Mucosa of descending colon (tissue), 3 donors: ENCODE data around the gene PRSS33. TPM values are rescaled to one million over a fixed set of nuclear protein-coding genes. Genes with fewer than 3 reads are reported as not detected.
A peak's percentile ranks its signal among the peaks of the same experiment; 100 is the strongest.

Experiments used
- ATAC-seq: fragments of 200-7000 bp; cut with Tn5 transposase; one replicate; pipeline ENCODE4 v1.9.1; 2020; ENCODE audit warnings: mild to moderate bottlenecking, moderate library complexity
- DNase-seq, 3 donors: peaks; one replicate each; pipeline ENCODE4 v3.0.0-alpha.2; 2020
- H3K36me3 ChIP-seq: fragments of 200-600 bp; one replicate; pipeline ENCODE4 v1.8.0; 2021; ENCODE audit warnings: low read depth, mild to moderate bottlenecking
- H3K4me1 ChIP-seq: fragments of 200-600 bp; one replicate; pipeline ENCODE4 v1.8.0; 2021; ENCODE audit warnings: low read depth, mild to moderate bottlenecking
- H3K4me3 ChIP-seq: fragments of 200-600 bp; one replicate; pipeline ENCODE4 v1.8.0; 2021; ENCODE audit warnings: mild to moderate bottlenecking
- H3K9me3 ChIP-seq: fragments of 200-600 bp; one replicate; pipeline ENCODE4 v1.8.0; 2021; ENCODE audit warnings: mild to moderate bottlenecking
- intact Hi-C, 2 donors: fragments of 100-400 bp; cut with DNase I in 1 of 2; cut with micrococcal nuclease in 1 of 2; formaldehyde crosslinking; loops; one replicate each; pipeline versions ENCODE4 v1.11.0 to v1.11.1; 2022; cut with DNase I, micrococcal nuclease
- total RNA-seq, 3 donors: library from RNA; stranded (reverse); fragmentation: NEBNext Ultra II Directional in 2 of 3; extraction: Animal tissue kit (Norgen Biotek cat#: 25700) in 2 of 3; gene quantifications; one replicate each; pipeline versions ENCODE4 v1.2.1 to v1.2.4, GENCODE V29; 2021 to 2023
- TF ChIP-seq, protein P1 (sequence below): fragments of 200-600 bp; IDR thresholded peaks from one replicate; pipeline ENCODE4 v1.8.0; 2022; ENCODE audit warnings: antibody characterized with exemption, mild to moderate bottlenecking
- donor health status: DM: no; HTN: no; CAD: no; lungs with moderate emphysema.
- donor health status: DM: no; HTN: no; CAD: no.
- donor health status: DM: no; HTN: yes; CAD: no.

The PRSS33 gene
- total RNA-seq, 3 donors from 2014 or later = not detected

DNA sequence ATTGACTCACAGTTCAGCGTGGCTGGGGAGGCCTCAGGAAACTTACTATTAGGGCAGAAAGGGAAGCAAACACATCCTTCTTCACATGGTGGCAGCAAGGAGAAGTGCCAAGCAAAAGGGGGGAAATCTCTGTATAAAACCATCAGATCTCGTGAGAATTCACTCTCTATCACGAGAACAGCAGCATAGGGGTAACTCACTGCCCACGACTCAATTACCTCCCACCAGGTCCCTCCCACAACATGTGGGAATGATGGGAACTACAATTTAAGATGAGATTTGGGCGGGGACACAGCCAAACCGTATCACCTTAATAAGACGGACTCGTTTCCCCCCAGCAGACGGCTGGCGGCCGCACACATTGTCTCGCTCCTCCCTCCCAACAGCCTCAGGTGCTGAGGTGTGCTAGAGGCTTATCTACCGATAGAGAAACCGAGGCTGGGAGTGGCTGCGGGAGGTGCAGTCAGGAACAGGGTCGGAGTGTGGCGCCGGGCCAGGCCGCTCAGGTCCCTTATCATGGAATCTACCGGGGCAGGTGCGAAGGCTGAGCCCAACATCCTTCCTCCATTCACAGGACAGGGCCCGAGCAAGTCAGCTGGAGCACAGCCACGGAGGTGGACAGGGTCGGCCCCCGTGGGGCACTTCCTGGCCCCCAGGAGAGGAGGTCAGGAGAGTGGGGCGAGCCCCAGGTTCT, 37.8 kb upstream of the PRSS33 start:
- peak in 1 of 3 donors; percentile 17 for DNase-seq
- H3K4me3 ChIP-seq = no peak overlapping the region

DNA sequence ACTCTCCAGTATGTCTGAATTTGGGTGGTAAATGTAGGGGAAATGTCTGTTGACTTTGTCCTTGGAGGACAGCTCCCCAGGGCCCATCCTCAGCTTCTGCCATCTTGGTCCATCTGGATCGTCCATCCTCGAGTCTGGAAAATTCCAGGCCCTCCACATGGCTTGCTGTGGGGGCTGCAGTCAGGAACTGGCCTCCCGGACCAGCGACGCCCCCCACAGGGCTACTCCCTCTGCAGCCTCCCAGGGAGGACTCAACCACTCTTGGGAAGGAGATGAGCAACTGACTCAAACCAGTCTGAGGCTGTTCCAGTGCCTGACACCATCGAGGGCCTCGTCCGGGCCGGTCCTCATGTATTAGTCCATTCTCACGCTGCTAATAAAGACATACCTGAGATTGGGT, 37.3 kb upstream of the PRSS33 start:
- intact Hi-C loops = no loop called here
- DNase-seq = peak in 1 of 3 donors; percentile 8

More for the DNA sequence above, 37.8 kb upstream of the PRSS33 start:
- H3K9me3 ChIP-seq = no peaks in the 10 kb centered on the region
- no peak for ATAC-seq
- H3K4me1 ChIP-seq = peaks cover 11% of the 10 kb centered on the region
- no peaks in the 10 kb centered on the region for H3K36me3 ChIP-seq
- intact Hi-C loops = no loop called here
- TF ChIP-seq, protein P1, sequence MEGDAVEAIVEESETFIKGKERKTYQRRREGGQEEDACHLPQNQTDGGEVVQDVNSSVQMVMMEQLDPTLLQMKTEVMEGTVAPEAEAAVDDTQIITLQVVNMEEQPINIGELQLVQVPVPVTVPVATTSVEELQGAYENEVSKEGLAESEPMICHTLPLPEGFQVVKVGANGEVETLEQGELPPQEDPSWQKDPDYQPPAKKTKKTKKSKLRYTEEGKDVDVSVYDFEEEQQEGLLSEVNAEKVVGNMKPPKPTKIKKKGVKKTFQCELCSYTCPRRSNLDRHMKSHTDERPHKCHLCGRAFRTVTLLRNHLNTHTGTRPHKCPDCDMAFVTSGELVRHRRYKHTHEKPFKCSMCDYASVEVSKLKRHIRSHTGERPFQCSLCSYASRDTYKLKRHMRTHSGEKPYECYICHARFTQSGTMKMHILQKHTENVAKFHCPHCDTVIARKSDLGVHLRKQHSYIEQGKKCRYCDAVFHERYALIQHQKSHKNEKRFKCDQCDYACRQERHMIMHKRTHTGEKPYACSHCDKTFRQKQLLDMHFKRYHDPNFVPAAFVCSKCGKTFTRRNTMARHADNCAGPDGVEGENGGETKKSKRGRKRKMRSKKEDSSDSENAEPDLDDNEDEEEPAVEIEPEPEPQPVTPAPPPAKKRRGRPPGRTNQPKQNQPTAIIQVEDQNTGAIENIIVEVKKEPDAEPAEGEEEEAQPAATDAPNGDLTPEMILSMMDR = no peak

GRCh38 chr16:2822496-2822895, 35.1 kb upstream of the PRSS33 start:
- intact Hi-C loops = no loop called here
- H3K4me3 ChIP-seq = no peak overlapping the region
- ATAC-seq (no peak), DNase-seq (no peak)
- no peaks in the 10 kb centered on the region for H3K36me3 ChIP-seq
- no peaks in the 10 kb centered on the region for H3K9me3 ChIP-seq
- TF ChIP-seq, protein P1 = no peak
- H3K4me1 ChIP-seq = no peaks in the 10 kb centered on the region

More for the DNA sequence above, 37.3 kb upstream of the PRSS33 start:
- Histone ChIP-seq H3K36me3 (no peaks in the 10 kb centered on the region), H3K4me1 (peaks cover 5% of the 10 kb centered on the region), H3K4me3 (no peak overlapping the region), H3K9me3 (no peaks in the 10 kb centered on the region)
- ATAC-seq = no peak
- TF ChIP-seq, protein P1 = no peak

DNA sequence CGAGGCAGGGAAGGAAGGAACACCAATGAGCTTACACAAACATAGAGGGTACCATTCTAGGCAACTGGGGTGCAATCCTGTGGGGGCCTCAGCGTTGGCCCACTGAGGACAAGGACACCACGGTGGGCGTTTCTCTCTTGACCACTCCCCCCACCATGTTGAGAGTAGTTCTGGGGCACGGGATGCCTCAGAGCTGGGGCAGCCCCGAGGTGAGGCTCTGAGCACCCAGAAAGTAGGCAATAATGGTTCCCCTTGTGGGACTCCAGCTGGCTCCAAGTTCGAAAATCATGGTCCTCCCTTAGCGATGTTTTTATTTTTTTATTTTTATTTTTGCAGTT, 34.8 kb upstream of the PRSS33 start:
- no peaks in the 10 kb centered on the region for H3K4me1 ChIP-seq
- peak in 1 of 3 donors; percentile 18 for DNase-seq
- ATAC-seq = no peak
- no peaks in the 10 kb centered on the region for H3K36me3 ChIP-seq
- H3K4me3 ChIP-seq = no peak overlapping the region
- TF ChIP-seq, protein P1 = no peak
- intact Hi-C loops = no loop called here
- no peaks in the 10 kb centered on the region for H3K9me3 ChIP-seq

DNA sequence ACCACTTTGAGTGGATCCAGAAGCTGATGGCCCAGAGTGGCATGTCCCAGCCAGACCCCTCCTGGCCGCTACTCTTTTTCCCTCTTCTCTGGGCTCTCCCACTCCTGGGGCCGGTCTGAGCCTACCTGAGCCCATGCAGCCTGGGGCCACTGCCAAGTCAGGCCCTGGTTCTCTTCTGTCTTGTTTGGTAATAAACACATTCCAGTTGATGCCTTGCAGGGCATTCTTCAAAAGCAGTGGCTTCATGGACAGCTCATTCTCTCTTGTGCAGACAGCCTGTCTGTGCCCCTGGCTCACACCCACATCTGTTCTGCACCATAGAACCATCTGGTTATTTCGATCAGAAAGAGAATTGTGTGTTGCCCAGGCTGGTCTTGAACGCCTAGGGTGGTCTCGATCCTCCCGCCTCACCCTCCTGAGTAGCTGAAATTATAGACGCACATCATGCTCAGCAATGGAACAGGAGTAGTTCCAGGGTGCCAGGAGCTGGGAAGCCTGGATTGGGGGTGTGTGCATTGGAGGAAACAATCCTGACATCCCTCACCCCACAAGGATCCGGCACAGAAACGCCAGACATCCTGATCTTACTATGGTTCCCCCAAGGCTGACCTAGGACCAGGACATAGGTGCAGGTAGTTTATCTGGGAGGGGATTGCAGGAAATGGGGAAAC, 34.3 kb upstream of the PRSS33 start:
- Histone ChIP-seq H3K4me1 (no peaks in the 10 kb centered on the region), H3K9me3 (no peaks in the 10 kb centered on the region), H3K36me3 (no peaks in the 10 kb centered on the region), H3K4me3 (no peak overlapping the region)
- intact Hi-C loops = no loop called here
- ATAC-seq (no peak), DNase-seq (peak in 1 of 3 donors; percentile 11)
- TF ChIP-seq, protein P1 = no peak
